ENCODE measurements around the gene FIGNL1.

DNA sequence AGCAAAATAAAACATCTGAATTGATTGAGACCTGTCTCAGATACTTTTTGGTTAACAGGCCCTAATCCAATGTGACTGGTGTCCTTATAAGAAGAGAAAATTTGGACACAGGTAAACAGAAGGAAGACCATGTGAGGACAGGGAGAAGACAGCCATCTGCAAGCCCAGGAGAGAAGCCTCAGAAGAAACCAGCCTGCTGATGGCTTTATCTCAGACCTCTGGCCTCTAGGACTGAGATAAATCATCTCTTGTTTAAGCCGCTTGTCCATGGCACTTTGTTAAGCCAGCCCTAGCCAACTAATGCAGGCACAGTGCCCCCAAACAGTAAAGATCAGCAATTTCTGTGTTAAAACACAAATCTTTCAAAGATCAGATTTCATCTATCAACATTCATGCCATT is 41.8 kb upstream of the FIGNL1 start:
- TF ChIP-seq, protein P1, sequence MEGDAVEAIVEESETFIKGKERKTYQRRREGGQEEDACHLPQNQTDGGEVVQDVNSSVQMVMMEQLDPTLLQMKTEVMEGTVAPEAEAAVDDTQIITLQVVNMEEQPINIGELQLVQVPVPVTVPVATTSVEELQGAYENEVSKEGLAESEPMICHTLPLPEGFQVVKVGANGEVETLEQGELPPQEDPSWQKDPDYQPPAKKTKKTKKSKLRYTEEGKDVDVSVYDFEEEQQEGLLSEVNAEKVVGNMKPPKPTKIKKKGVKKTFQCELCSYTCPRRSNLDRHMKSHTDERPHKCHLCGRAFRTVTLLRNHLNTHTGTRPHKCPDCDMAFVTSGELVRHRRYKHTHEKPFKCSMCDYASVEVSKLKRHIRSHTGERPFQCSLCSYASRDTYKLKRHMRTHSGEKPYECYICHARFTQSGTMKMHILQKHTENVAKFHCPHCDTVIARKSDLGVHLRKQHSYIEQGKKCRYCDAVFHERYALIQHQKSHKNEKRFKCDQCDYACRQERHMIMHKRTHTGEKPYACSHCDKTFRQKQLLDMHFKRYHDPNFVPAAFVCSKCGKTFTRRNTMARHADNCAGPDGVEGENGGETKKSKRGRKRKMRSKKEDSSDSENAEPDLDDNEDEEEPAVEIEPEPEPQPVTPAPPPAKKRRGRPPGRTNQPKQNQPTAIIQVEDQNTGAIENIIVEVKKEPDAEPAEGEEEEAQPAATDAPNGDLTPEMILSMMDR (IDR thresholded peaks at IDR 0.05): no peak
- TF ChIP-seq ZFX (IDR thresholded peaks at IDR 0.05; ENCODE audit: borderline replicate concordance): no peak

Data from 22Rv1 (cell line).